NCI-H1092 (cell line): Measurements from ENCODE around the gene EIF6.

Experiments used
- DNase-seq: peaks from one replicate; lab custom pipeline; 2025; lab: John Stamatoyannopoulos, UW

The EIF6 gene

GRCh38 chr20:35312318-35312717, 27.7 kb upstream of the EIF6 start:
- DNase-seq, result no peak

GRCh38 chr20:35311822-35312221, 27.2 kb upstream of the EIF6 start:
- DNase-seq, result no peak

GRCh38 chr20:35311409-35311808, 26.8 kb upstream of the EIF6 start:
- DNase-seq, result no peak

- no peak for DNase-seq
Measured at GRCh38 chr20:35307666-35308653, 23.4 kb upstream of the EIF6 start.

- no peak for DNase-seq
Measured at GRCh38 chr20:35306931-35307517, 22.5 kb upstream of the EIF6 start.

GRCh38 chr20:35305682-35306556, 21.3 kb upstream of the EIF6 start:
- no peak for DNase-seq

- no peak for DNase-seq
Measured at GRCh38 chr20:35304956-35305355, 20.4 kb upstream of the EIF6 start.

GRCh38 chr20:35303735-35304491, 19.3 kb upstream of the EIF6 start:
- DNase-seq, result peak; percentile 74

GRCh38 chr20:35303382-35303734, 18.8 kb upstream of the EIF6 start:
- DNase-seq, result no peak

- no peak for DNase-seq
Measured at GRCh38 chr20:35302421-35303335, 18.1 kb upstream of the EIF6 start.

- DNase-seq, result no peak
Measured at GRCh38 chr20:35301426-35301825, 16.9 kb upstream of the EIF6 start.

GRCh38 chr20:35300469-35301262, 16.1 kb upstream of the EIF6 start:
- DNase-seq, result no peak

- no peak for DNase-seq
Measured at GRCh38 chr20:35299780-35300179, 15.2 kb upstream of the EIF6 start.

GRCh38 chr20:35298264-35298663, 13.7 kb upstream of the EIF6 start:
- DNase-seq, result no peak

- DNase-seq, result no peak
Measured at GRCh38 chr20:35297740-35298139, 13.2 kb upstream of the EIF6 start.

GRCh38 chr20:35297155-35297554, 12.6 kb upstream of the EIF6 start:
- DNase-seq, result no peak

GRCh38 chr20:35296101-35296554, 11.6 kb upstream of the EIF6 start:
- no peak for DNase-seq

GRCh38 chr20:35295674-35296073, 11.1 kb upstream of the EIF6 start:
- DNase-seq, result no peak

- no peak for DNase-seq
Measured at GRCh38 chr20:35295058-35295457, 10.5 kb upstream of the EIF6 start.

GRCh38 chr20:35294293-35294685, 9.7 kb upstream of the EIF6 start:
- no peak for DNase-seq
